H9 (cell line): ENCODE results near the gene DCPS. TPM values are rescaled to one million over a fixed set of nuclear protein-coding genes. Genes with fewer than 3 reads are reported as not detected.

Source experiments
- DNase-seq: peaks from one replicate; pipeline ENCODE4 v3.0.0-alpha.2; 2017
- H2AFZ ChIP-seq: one replicate; pipeline ENCODE4 v1.6.1; 2013; ENCODE audit warnings: mild to moderate bottlenecking, low read length, control low read depth, moderate library complexity
- H2AK5ac ChIP-seq: 2 replicates; pipeline ENCODE4 v1.6.1; 2013; ENCODE audit warnings: low read length, control low read depth, mixed read lengths; ENCODE audit not compliant: insufficient read length
- H2BK120ac ChIP-seq: one replicate; pipeline ENCODE4 v1.6.1; 2013; ENCODE audit warnings: low read depth, mild to moderate bottlenecking, low read length, control low read depth, inconsistent platforms; ENCODE audit not compliant: poor library complexity, severe bottlenecking
- H2BK12ac ChIP-seq: 2 replicates; pipeline ENCODE4 v1.6.1; 2013; ENCODE audit warnings: low read length, control low read depth, mixed read lengths, low read depth; ENCODE audit not compliant: insufficient read length
- H2BK15ac ChIP-seq: 2 replicates; pipeline ENCODE4 v1.6.1; 2013; ENCODE audit warnings: low read depth, low read length, control low read depth
- H2BK20ac ChIP-seq: one replicate; pipeline ENCODE4 v1.6.1; 2013; ENCODE audit warnings: low read depth, mild to moderate bottlenecking, low read length, control low read depth, inconsistent platforms; ENCODE audit not compliant: poor library complexity, severe bottlenecking
- H2BK5ac ChIP-seq: 2 replicates; pipeline ENCODE4 v1.6.1; 2013; ENCODE audit warnings: low read length, control low read depth, mixed read lengths; ENCODE audit not compliant: insufficient read length
- H3K14ac ChIP-seq: 2 replicates; pipeline ENCODE4 v1.6.1; 2013; ENCODE audit warnings: low read length, control low read depth; ENCODE audit not compliant: insufficient read depth
- H3K18ac ChIP-seq: 2 replicates; pipeline ENCODE4 v1.6.1; 2013; ENCODE audit warnings: low read depth, mild to moderate bottlenecking, mixed read lengths, low read length, control low read depth; ENCODE audit not compliant: insufficient read length
- H3K23ac ChIP-seq: 2 replicates; pipeline ENCODE4 v1.6.1; 2013; ENCODE audit warnings: low read length, control low read depth, mixed read lengths, low read depth; ENCODE audit not compliant: insufficient read length
- H3K23me2 ChIP-seq: 2 replicates; pipeline ENCODE4 v1.6.1; 2013; ENCODE audit warnings: low read depth, mild to moderate bottlenecking, mixed read lengths, low read length, control low read depth; ENCODE audit not compliant: insufficient read length, poor library complexity, severe bottlenecking
- H3K27ac ChIP-seq: 2 replicates; pipeline ENCODE4 v1.5.1; 2013; ENCODE audit warnings: low read length, control low read depth, mixed read lengths, low read depth; ENCODE audit not compliant: insufficient read length
- H3K27me3 ChIP-seq: 2 replicates; pipeline ENCODE4 v1.6.1; 2013; ENCODE audit warnings: low read length, control low read depth, inconsistent platforms; ENCODE audit not compliant: insufficient read depth
- H3K4ac ChIP-seq: 2 replicates; pipeline ENCODE4 v1.6.1; 2013; ENCODE audit warnings: low read depth, mild to moderate bottlenecking, control low read depth, inconsistent platforms, low read length, moderate library complexity
- H3K4me1 ChIP-seq: 2 replicates; pipeline ENCODE4 v1.6.1; 2013; ENCODE audit warnings: low read length, control low read depth, inconsistent platforms; ENCODE audit not compliant: insufficient read depth
- H3K4me2 ChIP-seq: 2 replicates; pipeline ENCODE4 v1.6.1; 2013; ENCODE audit warnings: low read length, control low read depth, mixed read lengths; ENCODE audit not compliant: insufficient read length, insufficient read depth
- H3K56ac ChIP-seq: 2 replicates; pipeline ENCODE4 v1.6.1; 2013; ENCODE audit warnings: low read depth, mild to moderate bottlenecking, mixed read lengths, low read length, control low read depth; ENCODE audit not compliant: insufficient read length
- H3K79me1 ChIP-seq: 2 replicates; pipeline ENCODE4 v1.6.1; 2013; ENCODE audit warnings: low read depth, mild to moderate bottlenecking, moderate library complexity, low read length, control low read depth, inconsistent platforms; ENCODE audit not compliant: insufficient read depth, poor library complexity, severe bottlenecking
- H3K79me2 ChIP-seq: 2 replicates; pipeline ENCODE4 v1.6.1; 2013; ENCODE audit warnings: low read length, control low read depth, inconsistent platforms; ENCODE audit not compliant: insufficient read depth
- H3K9ac ChIP-seq: 2 replicates; pipeline ENCODE4 v1.6.1; 2013; ENCODE audit warnings: low read length, control low read depth, mixed read lengths; ENCODE audit not compliant: insufficient read length; ENCODE audit errors: extremely low read depth
- H3K9me3 ChIP-seq: one replicate; pipeline ENCODE4 v1.6.1; 2013; ENCODE audit warnings: low read depth, low read length, inconsistent platforms; ENCODE audit not compliant: control insufficient read depth
- H3T11ph ChIP-seq: one replicate; pipeline ENCODE4 v1.6.1; 2013; ENCODE audit warnings: mild to moderate bottlenecking, low read length, control low read depth, inconsistent platforms
- H4K20me1 ChIP-seq: one replicate; pipeline ENCODE4 v1.6.1; 2013; ENCODE audit not compliant: control insufficient read depth, insufficient read length, insufficient read depth
- H4K5ac ChIP-seq: 2 replicates; pipeline ENCODE4 v1.6.1; 2013; ENCODE audit warnings: low read depth, mild to moderate bottlenecking, mixed read lengths, low read length, control low read depth; ENCODE audit not compliant: insufficient read length
- H4K8ac ChIP-seq: replicated peaks from 2 replicates; pipeline ENCODE4 v1.6.1; 2013; ENCODE audit warnings: low read length, control low read depth, mixed read lengths, low read depth; ENCODE audit not compliant: insufficient read length
- H4K91ac ChIP-seq: 2 replicates; pipeline ENCODE4 v1.6.1; 2013; ENCODE audit warnings: low read depth, mild to moderate bottlenecking, moderate library complexity, mixed read lengths, low read length, control low read depth; ENCODE audit not compliant: insufficient read length
- H3K27ac Mint-ChIP-seq, 3 experiments: 2 replicates in 2 of 3; 3 replicates in 1 of 3; pipeline ENCODE4 v1.8.0; 2020 to 2021; ENCODE audit warnings: mixed read lengths in 3 of 3, mild to moderate bottlenecking in 1 of 3, moderate library complexity in 1 of 3
- H3K27me3 Mint-ChIP-seq: 2 replicates; pipeline ENCODE4 v1.8.0; 2021; ENCODE audit warnings: low read depth, mild to moderate bottlenecking, moderate library complexity, mixed read lengths
- H3K36me3 Mint-ChIP-seq, 3 experiments: 2 replicates in 2 of 3; 3 replicates in 1 of 3; pipeline ENCODE4 v1.8.0; 2020 to 2021; ENCODE audit warnings: low read depth in 3 of 3, mixed read lengths in 3 of 3; ENCODE audit not compliant: insufficient read depth in 1 of 3
- H3K4me1 Mint-ChIP-seq, 2 experiments: 2 replicates each; pipeline ENCODE4 v1.8.0; 2020; ENCODE audit warnings: mixed read lengths in 2 of 2
- H3K4me3 Mint-ChIP-seq, 2 experiments: 2 replicates in 1 of 2; 3 replicates in 1 of 2; pipeline ENCODE4 v1.8.0; 2020 to 2021; ENCODE audit warnings: mild to moderate bottlenecking in 2 of 2, mixed read lengths in 2 of 2, moderate library complexity in 1 of 2
- H3K9me3 Mint-ChIP-seq, 2 experiments: 2 replicates in 1 of 2; 3 replicates in 1 of 2; pipeline ENCODE4 v1.8.0; 2020; ENCODE audit warnings: mild to moderate bottlenecking in 2 of 2, mixed read lengths in 2 of 2, moderate library complexity in 1 of 2
- WGBS: extraction: QIAGEN DNeasy Blood & Tissue Kit; methylation state at CpG from one replicate; pipeline ENCODE4 v1.1.7; 2013; ENCODE audit warnings: missing lambda C conversion rate, low lambda C conversion rate, mixed read lengths; ENCODE audit not compliant: insufficient read length; ENCODE audit errors: extremely low coverage; 5-methylcytosine and 5-hydroxymethylcytosine counted together
- total RNA-seq: library from RNA; stranded (reverse); gene quantifications from 2 replicates; pipeline ENCODE4 v1.2.1, GENCODE V29; 2021
- TF ChIP-seq, protein P1 (sequence below): fragments of 200-600 bp; sonication (generic); conservative IDR thresholded peaks from 3 replicates; pipeline ENCODE4 v1.8.0; 2021; ENCODE audit warnings: antibody characterized with exemption, mild to moderate bottlenecking

DCPS gene
- total RNA-seq, 1 experiment from 2014 or later: 27.7 TPM

DNA sequence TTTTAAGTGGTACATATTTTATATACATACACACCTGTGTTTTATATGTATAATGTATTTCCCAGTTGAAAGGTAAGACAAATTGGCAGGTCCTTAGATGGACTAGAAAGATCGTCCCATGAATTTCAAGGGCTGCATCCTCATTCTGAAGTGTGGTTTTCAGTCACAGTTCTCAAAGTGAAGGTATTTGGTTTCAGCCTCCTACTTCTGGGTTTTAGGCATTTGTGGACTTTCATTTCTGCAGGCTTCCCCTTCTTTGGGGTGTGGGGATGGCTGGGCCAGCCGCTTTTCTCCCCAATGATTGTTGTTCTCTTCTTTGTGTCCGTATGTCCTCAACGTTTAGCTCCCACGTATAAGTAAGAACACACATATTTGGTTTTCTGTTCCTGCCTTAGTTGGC lies 10.0 kb downstream of the DCPS start:
- Histone ChIP-seq H3K56ac (no peak overlapping the region), H2BK15ac (no peak overlapping the region), H2BK120ac (no peak overlapping the region), H3K4me2 (no peak overlapping the region), H2BK20ac (no peak overlapping the region), H3K23ac (no peak overlapping the region), H4K8ac (no peak overlapping the region), H3K4ac (no peak overlapping the region), H2BK12ac (no peak overlapping the region), H4K91ac (no peak overlapping the region), H2AK5ac (no peak overlapping the region), H3T11ph (no peak overlapping the region), H3K79me2 (no peaks in the 10 kb centered on the region), H2BK5ac (no peak overlapping the region), H3K27ac (no peak overlapping the region), H3K9me3 (no peaks in the 10 kb centered on the region), H3K23me2 (no peaks in the 10 kb centered on the region), H3K27me3 (no peaks in the 10 kb centered on the region), H3K79me1 (no peaks in the 10 kb centered on the region), H3K4me1 (no peaks in the 10 kb centered on the region), H3K14ac (no peak overlapping the region), H4K5ac (no peak overlapping the region), H3K18ac (no peak overlapping the region), H3K9ac (no peak overlapping the region), H4K20me1 (peaks cover 2% of the 10 kb centered on the region), H2AFZ (no peak overlapping the region)
- no peaks in the 10 kb centered on the region for H3K4me1 Mint-ChIP-seq
- H3K9me3 Mint-ChIP-seq: no peaks in the 10 kb centered on the region
- H3K36me3 Mint-ChIP-seq: peaks cover 12 to 35% (median 35%) of the 10 kb centered on the region in 3 experiments; a peak in 6 of 7 replicates
- no peak overlapping the region for H3K4me3 Mint-ChIP-seq
- no peaks in the 10 kb centered on the region; the same call in 1 of the 2 replicates for H3K27me3 Mint-ChIP-seq
- no peak for DNase-seq
- TF ChIP-seq, protein P1, sequence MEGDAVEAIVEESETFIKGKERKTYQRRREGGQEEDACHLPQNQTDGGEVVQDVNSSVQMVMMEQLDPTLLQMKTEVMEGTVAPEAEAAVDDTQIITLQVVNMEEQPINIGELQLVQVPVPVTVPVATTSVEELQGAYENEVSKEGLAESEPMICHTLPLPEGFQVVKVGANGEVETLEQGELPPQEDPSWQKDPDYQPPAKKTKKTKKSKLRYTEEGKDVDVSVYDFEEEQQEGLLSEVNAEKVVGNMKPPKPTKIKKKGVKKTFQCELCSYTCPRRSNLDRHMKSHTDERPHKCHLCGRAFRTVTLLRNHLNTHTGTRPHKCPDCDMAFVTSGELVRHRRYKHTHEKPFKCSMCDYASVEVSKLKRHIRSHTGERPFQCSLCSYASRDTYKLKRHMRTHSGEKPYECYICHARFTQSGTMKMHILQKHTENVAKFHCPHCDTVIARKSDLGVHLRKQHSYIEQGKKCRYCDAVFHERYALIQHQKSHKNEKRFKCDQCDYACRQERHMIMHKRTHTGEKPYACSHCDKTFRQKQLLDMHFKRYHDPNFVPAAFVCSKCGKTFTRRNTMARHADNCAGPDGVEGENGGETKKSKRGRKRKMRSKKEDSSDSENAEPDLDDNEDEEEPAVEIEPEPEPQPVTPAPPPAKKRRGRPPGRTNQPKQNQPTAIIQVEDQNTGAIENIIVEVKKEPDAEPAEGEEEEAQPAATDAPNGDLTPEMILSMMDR: no peak
- no CpG with 5 or more reads among the region's 5 CpGs for WGBS
- H3K27ac Mint-ChIP-seq: no peak overlapping the region
